ENCODE data around the gene KCNJ9.
"Not testable (repeated sequence)": the region's sequence is repeated elsewhere in the genome, so short reads cannot be mapped to it uniquely, and the experiment has no call there.

The KCNJ9 gene

GRCh38 chr1:160104486-160104885 is 23.1 kb downstream of the KCNJ9 start:
- DNase-seq (ENCODE audit: extremely low read depth, insufficient read length): no peak
- H3K4me3 ChIP-seq (replicated peaks; ENCODE audit: low read depth, low read length): no peak overlapping the region
- no peak for TF ChIP-seq CTCF (IDR thresholded peaks at IDR 0.05; ENCODE audit: insufficient read depth, low read length, poor library complexity, severe bottlenecking)
- peaks cover 1% of the 10 kb centered on the region; the same call in 1 of the 2 replicates for H3K27me3 ChIP-seq (replicated peaks; ENCODE audit: control insufficient read depth, insufficient read depth, low read length)
- no peaks in the 10 kb centered on the region for H3K36me3 ChIP-seq (ENCODE audit: control insufficient read depth, insufficient read depth, low read length)

DNA sequence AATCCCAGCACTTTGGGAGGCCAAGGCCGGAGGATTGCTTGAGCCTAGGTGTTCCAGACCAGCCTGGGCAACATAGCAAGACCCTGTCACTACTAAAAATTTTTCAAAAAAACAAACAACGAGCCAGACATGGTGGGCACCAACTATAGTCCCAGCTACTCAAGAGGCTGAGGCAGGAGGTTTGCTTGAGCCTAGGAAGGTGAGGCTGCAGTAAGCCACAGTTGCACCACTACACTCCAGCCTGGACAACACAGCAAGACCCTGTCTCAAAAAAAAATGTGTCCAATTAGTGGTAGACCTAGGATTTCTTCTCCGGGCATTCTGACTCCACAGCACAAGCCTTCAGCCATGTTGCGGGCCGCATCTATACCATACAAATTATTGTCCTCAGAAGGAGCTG is 23.8 kb downstream of the KCNJ9 start:
- TF ChIP-seq CTCF (IDR thresholded peaks at IDR 0.05; ENCODE audit: insufficient read depth, low read length, poor library complexity, severe bottlenecking): no peak
- Histone ChIP-seq H3K27me3 (replicated peaks; ENCODE audit: control insufficient read depth, insufficient read depth, low read length) (peaks cover 1% of the 10 kb centered on the region; the same call in 1 of the 2 replicates), H3K4me3 (replicated peaks; ENCODE audit: low read depth, low read length) (no peak overlapping the region), H3K36me3 (ENCODE audit: control insufficient read depth, insufficient read depth, low read length) (no peaks in the 10 kb centered on the region)
- no peak for DNase-seq (ENCODE audit: extremely low read depth, insufficient read length)

DNA sequence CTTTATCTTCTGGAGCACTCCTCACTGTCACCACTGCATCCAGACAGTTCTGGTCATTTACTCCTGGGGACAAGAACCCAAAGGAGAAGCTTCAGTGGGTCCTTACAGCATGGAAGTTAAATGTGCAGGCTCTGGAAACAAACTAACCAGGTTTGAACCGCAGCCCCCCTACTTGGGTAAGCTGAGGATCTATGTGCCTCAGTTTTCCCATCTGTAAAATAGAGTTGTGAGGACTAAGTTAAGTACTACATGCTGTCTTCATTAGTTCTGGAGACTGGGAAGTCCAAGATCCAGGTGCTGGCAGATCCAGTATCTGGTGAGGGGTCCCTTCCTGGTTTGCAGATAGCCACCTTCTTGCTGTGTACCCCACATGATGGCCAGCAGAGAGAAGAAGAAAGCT is 26.2 kb downstream of the KCNJ9 start:
- Histone ChIP-seq H3K27me3 (replicated peaks; ENCODE audit: control insufficient read depth, insufficient read depth, low read length) (peaks cover 1% of the 10 kb centered on the region; the same call in 1 of the 2 replicates), H3K4me3 (replicated peaks; ENCODE audit: low read depth, low read length) (no peak overlapping the region), H3K36me3 (ENCODE audit: control insufficient read depth, insufficient read depth, low read length) (no peaks in the 10 kb centered on the region)
- no peak for DNase-seq (ENCODE audit: extremely low read depth, insufficient read length)
- no peak for TF ChIP-seq CTCF (IDR thresholded peaks at IDR 0.05; ENCODE audit: insufficient read depth, low read length, poor library complexity, severe bottlenecking)

GRCh38 chr1:160108888-160109662 is 27.7 kb downstream of the KCNJ9 start:
- no peak for DNase-seq (ENCODE audit: extremely low read depth, insufficient read length)
- peak; percentile 70 for TF ChIP-seq CTCF (IDR thresholded peaks at IDR 0.05; ENCODE audit: insufficient read depth, low read length, poor library complexity, severe bottlenecking)
- H3K27me3 ChIP-seq (replicated peaks; ENCODE audit: control insufficient read depth, insufficient read depth, low read length): no peaks in the 10 kb centered on the region; the same call in 1 of the 2 replicates
- H3K4me3 ChIP-seq (replicated peaks; ENCODE audit: low read depth, low read length): no peak overlapping the region
- no peaks in the 10 kb centered on the region for H3K36me3 ChIP-seq (ENCODE audit: control insufficient read depth, insufficient read depth, low read length)

- no peak for DNase-seq (ENCODE audit: extremely low read depth, insufficient read length)
- TF ChIP-seq CTCF (IDR thresholded peaks at IDR 0.05; ENCODE audit: insufficient read depth, low read length, poor library complexity, severe bottlenecking): no peak
- Histone ChIP-seq H3K36me3 (ENCODE audit: control insufficient read depth, insufficient read depth, low read length) (no peaks in the 10 kb centered on the region), H3K27me3 (replicated peaks; ENCODE audit: control insufficient read depth, insufficient read depth, low read length) (no peaks in the 10 kb centered on the region; the same call in none of the 2 replicates), H3K4me3 (replicated peaks; ENCODE audit: low read depth, low read length) (no peak overlapping the region)
These were observed 28.3 kb downstream of the KCNJ9 start for GRCh38 chr1:160109686-160110085.

GRCh38 chr1:160111462-160111861 is 30.1 kb downstream of the KCNJ9 start:
- DNase-seq (ENCODE audit: extremely low read depth, insufficient read length); H3K4me3 ChIP-seq (replicated peaks; ENCODE audit: low read depth, low read length); H3K27me3 ChIP-seq (replicated peaks; ENCODE audit: control insufficient read depth, insufficient read depth, low read length); H3K36me3 ChIP-seq (ENCODE audit: control insufficient read depth, insufficient read depth, low read length): not testable (repeated sequence)

All from GM06990 (cell line).